Measurements from ENCODE around the gene THAP7.

Gene THAP7

GRCh38 chr22:20962491-20962945 is 39.4 kb downstream of the THAP7 start:
- no peak for DNase-seq

GRCh38 chr22:20960609-20961008 is 41.3 kb downstream of the THAP7 start:
- no peak for DNase-seq

- no peak for DNase-seq
These were observed 42.1 kb downstream of the THAP7 start for GRCh38 chr22:20959578-20960461.

- DNase-seq, result no peak
These were observed 44.1 kb downstream of the THAP7 start for GRCh38 chr22:20957683-20958431.

GRCh38 chr22:20957102-20957682 is 44.7 kb downstream of the THAP7 start:
- DNase-seq, result no peak

- no peak for DNase-seq
These were observed 45.4 kb downstream of the THAP7 start for GRCh38 chr22:20956258-20957101.

GRCh38 chr22:20955548-20955947 is 46.4 kb downstream of the THAP7 start:
- DNase-seq, result no peak

- no peak for DNase-seq
These were observed 48.0 kb downstream of the THAP7 start for GRCh38 chr22:20953668-20954500.

GRCh38 chr22:20953342-20953608 is 48.6 kb downstream of the THAP7 start:
- DNase-seq, result no peak

GRCh38 chr22:20952544-20953341 is 49.2 kb downstream of the THAP7 start:
- no peak for DNase-seq

- DNase-seq, result no peak
These were observed 50.0 kb downstream of the THAP7 start for GRCh38 chr22:20951932-20952380.

- DNase-seq, result no peak
These were observed 50.6 kb downstream of the THAP7 start for GRCh38 chr22:20951151-20951931.

GRCh38 chr22:20949698-20950183 is 52.2 kb downstream of the THAP7 start:
- no peak for DNase-seq
